ENCODE data around the gene COQ3. TPM values are rescaled to one million over a fixed set of nuclear protein-coding genes. Genes with fewer than 3 reads are reported as not detected.

COQ3 gene
- total RNA-seq, 1 donor from 2014 or later, result 5.0 TPM

GRCh38 chr6:99345164-99345563 is 48.8 kb downstream of the COQ3 start:
- H3K79me2 ChIP-seq (ENCODE audit: insufficient read depth, low read length), result no peaks in the 10 kb centered on the region
- TF ChIP-seq, protein P1, sequence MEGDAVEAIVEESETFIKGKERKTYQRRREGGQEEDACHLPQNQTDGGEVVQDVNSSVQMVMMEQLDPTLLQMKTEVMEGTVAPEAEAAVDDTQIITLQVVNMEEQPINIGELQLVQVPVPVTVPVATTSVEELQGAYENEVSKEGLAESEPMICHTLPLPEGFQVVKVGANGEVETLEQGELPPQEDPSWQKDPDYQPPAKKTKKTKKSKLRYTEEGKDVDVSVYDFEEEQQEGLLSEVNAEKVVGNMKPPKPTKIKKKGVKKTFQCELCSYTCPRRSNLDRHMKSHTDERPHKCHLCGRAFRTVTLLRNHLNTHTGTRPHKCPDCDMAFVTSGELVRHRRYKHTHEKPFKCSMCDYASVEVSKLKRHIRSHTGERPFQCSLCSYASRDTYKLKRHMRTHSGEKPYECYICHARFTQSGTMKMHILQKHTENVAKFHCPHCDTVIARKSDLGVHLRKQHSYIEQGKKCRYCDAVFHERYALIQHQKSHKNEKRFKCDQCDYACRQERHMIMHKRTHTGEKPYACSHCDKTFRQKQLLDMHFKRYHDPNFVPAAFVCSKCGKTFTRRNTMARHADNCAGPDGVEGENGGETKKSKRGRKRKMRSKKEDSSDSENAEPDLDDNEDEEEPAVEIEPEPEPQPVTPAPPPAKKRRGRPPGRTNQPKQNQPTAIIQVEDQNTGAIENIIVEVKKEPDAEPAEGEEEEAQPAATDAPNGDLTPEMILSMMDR (IDR thresholded peaks at IDR 0.05; ENCODE audit: insufficient read depth, low read depth, low read length), result no peak
- no peak for TF ChIP-seq EZH2 (IDR thresholded peaks at IDR 0.05; ENCODE audit: insufficient read depth, low read length)
- no peak overlapping the region for H2AFZ ChIP-seq (ENCODE audit: low read depth, low read length)
- H3K9ac ChIP-seq (ENCODE audit: low read length), result no peak overlapping the region
- DNase-seq (ENCODE audit: low read depth) (no peak), FAIRE-seq (no peak)
- H3K4me3 Mint-ChIP-seq (ENCODE audit: unreplicated experiment), result no peak overlapping the region
- H3K4me1 ChIP-seq (ENCODE audit: insufficient read depth, low read length), result peaks cover 8% of the 10 kb centered on the region
- no peak overlapping the region for H3K27ac ChIP-seq (ENCODE audit: low read depth, low read length)
- H4K20me1 ChIP-seq (ENCODE audit: insufficient read depth, low read length), result no peaks in the 10 kb centered on the region
- no peak overlapping the region for H3K27ac Mint-ChIP-seq (ENCODE audit: unreplicated experiment)
- peaks cover 3% of the 10 kb centered on the region for H3K36me3 Mint-ChIP-seq (ENCODE audit: low read depth, unreplicated experiment)
- no peak overlapping the region for H3K4me2 ChIP-seq (ENCODE audit: low read length)
- no peaks in the 10 kb centered on the region for H3K27me3 ChIP-seq (ENCODE audit: insufficient read depth, low read length)
- no peaks in the 10 kb centered on the region for H3K9me3 ChIP-seq (ENCODE audit: insufficient read depth, low read depth, low read length)
- no peak overlapping the region for H3K4me3 ChIP-seq (ENCODE audit: insufficient read depth, low read depth, low read length)
- no peaks in the 10 kb centered on the region for H3K36me3 ChIP-seq (ENCODE audit: insufficient read depth, low read length)
- no peaks in the 10 kb centered on the region for H3K9me3 Mint-ChIP-seq (ENCODE audit: unreplicated experiment)
- no peaks in the 10 kb centered on the region for H3K27me3 Mint-ChIP-seq (ENCODE audit: low read depth, unreplicated experiment)
- H3K4me1 Mint-ChIP-seq (ENCODE audit: low read depth, unreplicated experiment), result peaks cover 11% of the 10 kb centered on the region

DNA sequence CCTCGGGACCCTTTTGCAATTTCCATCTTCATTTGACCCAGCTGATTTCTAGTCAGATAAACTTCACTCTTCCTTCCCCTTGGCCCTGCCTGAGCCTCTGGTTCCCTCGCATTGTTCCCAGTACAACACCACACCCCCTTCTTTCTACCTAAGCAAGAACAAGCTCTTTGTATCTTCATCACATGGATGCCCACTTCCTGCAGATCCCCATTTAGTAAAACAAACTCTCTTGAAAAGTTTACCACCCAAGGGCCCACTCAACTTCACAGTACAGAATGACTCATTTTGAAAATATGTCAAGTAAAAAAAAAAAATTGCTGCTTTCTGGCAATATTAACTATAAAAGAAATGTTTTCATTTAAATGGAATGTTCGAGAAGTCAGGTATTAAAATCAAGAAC is 49.7 kb downstream of the COQ3 start:
- Mint-ChIP-seq H3K27ac (ENCODE audit: unreplicated experiment) (no peak overlapping the region), H3K27me3 (ENCODE audit: low read depth, unreplicated experiment) (no peaks in the 10 kb centered on the region), H3K4me3 (ENCODE audit: unreplicated experiment) (no peak overlapping the region), H3K36me3 (ENCODE audit: low read depth, unreplicated experiment) (peaks cover 3% of the 10 kb centered on the region), H3K9me3 (ENCODE audit: unreplicated experiment) (peaks cover 2% of the 10 kb centered on the region), H3K4me1 (ENCODE audit: low read depth, unreplicated experiment) (peaks cover 11% of the 10 kb centered on the region)
- no peak overlapping the region for H3K9ac ChIP-seq (ENCODE audit: low read length)
- no peaks in the 10 kb centered on the region for H3K36me3 ChIP-seq (ENCODE audit: insufficient read depth, low read length)
- H3K27me3 ChIP-seq (ENCODE audit: insufficient read depth, low read length), result no peaks in the 10 kb centered on the region
- peaks cover 8% of the 10 kb centered on the region for H3K4me1 ChIP-seq (ENCODE audit: insufficient read depth, low read length)
- TF ChIP-seq EZH2 (IDR thresholded peaks at IDR 0.05; ENCODE audit: insufficient read depth, low read length), result no peak
- TF ChIP-seq, protein P1 (IDR thresholded peaks at IDR 0.05; ENCODE audit: insufficient read depth, low read depth, low read length), result no peak
- H2AFZ ChIP-seq (ENCODE audit: low read depth, low read length), result no peak overlapping the region
- H3K79me2 ChIP-seq (ENCODE audit: insufficient read depth, low read length), result no peaks in the 10 kb centered on the region
- FAIRE-seq, result no peak
- peak; percentile 70 for DNase-seq (ENCODE audit: low read depth)
- H3K4me3 ChIP-seq (ENCODE audit: insufficient read depth, low read depth, low read length), result no peak overlapping the region
- peak overlapping the region; percentile 70 for H3K4me2 ChIP-seq (ENCODE audit: low read length)
- no peaks in the 10 kb centered on the region for H4K20me1 ChIP-seq (ENCODE audit: insufficient read depth, low read length)
- H3K9me3 ChIP-seq (ENCODE audit: insufficient read depth, low read depth, low read length), result no peaks in the 10 kb centered on the region
- H3K27ac ChIP-seq (ENCODE audit: low read depth, low read length), result no peak overlapping the region

DNA sequence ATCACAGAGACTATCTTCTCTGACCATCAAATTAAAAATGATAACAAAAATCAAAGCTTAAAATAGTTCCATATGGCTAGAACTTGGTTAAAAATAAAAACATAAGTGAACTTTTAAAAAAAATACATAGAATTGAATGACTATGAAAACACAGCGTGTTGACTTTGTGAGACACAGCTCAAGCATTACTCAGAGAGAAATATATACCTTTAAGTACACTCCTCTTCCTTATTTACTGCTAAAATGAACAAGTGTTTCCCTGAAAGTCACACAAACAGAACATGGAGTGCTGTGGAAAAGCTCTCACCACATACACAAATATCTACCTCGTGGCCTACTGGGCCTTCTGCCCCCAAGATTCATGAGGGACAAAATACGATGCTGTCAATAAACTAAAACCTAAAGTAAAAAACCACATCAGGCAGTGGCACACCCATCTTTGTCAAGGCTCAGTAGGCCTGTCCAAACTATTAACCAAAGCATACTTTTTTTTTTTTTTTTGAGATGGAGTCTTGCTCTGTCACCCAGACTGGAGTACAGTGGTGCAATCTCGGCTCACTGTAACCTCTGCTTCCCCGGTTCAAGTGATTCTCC is 52.0 kb downstream of the COQ3 start:
- Mint-ChIP-seq H3K4me1 (ENCODE audit: low read depth, unreplicated experiment) (peaks cover 11% of the 10 kb centered on the region), H3K27me3 (ENCODE audit: low read depth, unreplicated experiment) (no peaks in the 10 kb centered on the region), H3K9me3 (ENCODE audit: unreplicated experiment) (peaks cover 2% of the 10 kb centered on the region), H3K36me3 (ENCODE audit: low read depth, unreplicated experiment) (peaks cover 3% of the 10 kb centered on the region), H3K27ac (ENCODE audit: unreplicated experiment) (no peak overlapping the region), H3K4me3 (ENCODE audit: unreplicated experiment) (no peak overlapping the region)
- Histone ChIP-seq H3K27me3 (ENCODE audit: insufficient read depth, low read length) (no peaks in the 10 kb centered on the region), H4K20me1 (ENCODE audit: insufficient read depth, low read length) (no peaks in the 10 kb centered on the region), H3K27ac (ENCODE audit: low read depth, low read length) (no peak overlapping the region), H3K9me3 (ENCODE audit: insufficient read depth, low read depth, low read length) (no peaks in the 10 kb centered on the region), H3K4me2 (ENCODE audit: low read length) (no peak overlapping the region), H3K4me1 (ENCODE audit: insufficient read depth, low read length) (no peaks in the 10 kb centered on the region), H3K9ac (ENCODE audit: low read length) (no peak overlapping the region), H3K36me3 (ENCODE audit: insufficient read depth, low read length) (no peaks in the 10 kb centered on the region), H3K4me3 (ENCODE audit: insufficient read depth, low read depth, low read length) (no peak overlapping the region), H2AFZ (ENCODE audit: low read depth, low read length) (no peak overlapping the region), H3K79me2 (ENCODE audit: insufficient read depth, low read length) (no peaks in the 10 kb centered on the region)
- no peak for TF ChIP-seq EZH2 (IDR thresholded peaks at IDR 0.05; ENCODE audit: insufficient read depth, low read length)
- TF ChIP-seq, protein P1 (IDR thresholded peaks at IDR 0.05; ENCODE audit: insufficient read depth, low read depth, low read length), result no peak
- no peak for FAIRE-seq
- no peak for DNase-seq (ENCODE audit: low read depth)

All from astrocyte (in vitro differentiated cells and primary cell).